ENCODE measurements around the gene BICD2. TPM values are rescaled to one million over a fixed set of nuclear protein-coding genes. Genes with fewer than 3 reads are reported as not detected.

Gene BICD2
- total and polyA plus RNA-seq, 2 donors (not counting 1 experiment from before 2014, with no cell fraction given) = 33.2 to 49.5 TPM

GRCh38 chr9:92709240-92709639 is 55.4 kb downstream of the BICD2 start:
- intact Hi-C loops (cut with micrococcal nuclease) = no loop called here
- H3K9me3 Mint-ChIP-seq (ENCODE audit: insufficient read depth) = no peaks in the 10 kb centered on the region
- CTCF ChIA-PET = interaction anchor here (0.7 to 1.2 kb wide), 2 partner anchors 9 to 20 kb away, joined by 3 read pairs; no protein-coding TSS in a partner anchor
- peaks cover 21% of the 10 kb centered on the region for H3K4me1 Mint-ChIP-seq
- H3K4me3 Mint-ChIP-seq = no peak overlapping the region
- Histone ChIP-seq H3K27me3 (replicated peaks in 1 of 4; ENCODE audit: control extremely low read depth in 1 of 4, control insufficient read depth in 3 of 4, insufficient read depth in 4 of 4, low read length in 3 of 4) (no peaks in the 10 kb centered on the region), H3K79me2 (ENCODE audit: control insufficient read depth, insufficient read depth, low read length) (peaks cover 4% of the 10 kb centered on the region), H2AFZ (ENCODE audit: insufficient read depth, low read depth, low read length, poor library complexity, severe bottlenecking) (no peak overlapping the region), H3K27ac (ENCODE audit: low read length in 2 of 2) (no peak overlapping the region), H3K36me3 (replicated peaks in 1 of 2; ENCODE audit: control extremely low read depth in 1 of 2, control insufficient read depth in 1 of 2, extremely low read depth in 1 of 2, insufficient read depth in 2 of 2, low read length in 1 of 2) (peaks cover 0 to 42% of the 10 kb centered on the region in 2 experiments), H3K9me3 (ENCODE audit: control extremely low read depth in 1 of 3, control insufficient read depth in 2 of 3, insufficient read depth in 1 of 3, low read length in 2 of 3) (no peaks in the 10 kb centered on the region), H3K4me1 (ENCODE audit: control insufficient read depth in 2 of 2, insufficient read depth in 2 of 2, low read length in 2 of 2) (peaks cover 16 to 23% of the 10 kb centered on the region in 2 donors), H4K20me1 (ENCODE audit: control insufficient read depth, insufficient read depth, low read length, poor library complexity, severe bottlenecking) (peaks cover 16% of the 10 kb centered on the region), H3K9ac (ENCODE audit: low read length) (no peak overlapping the region), H3K4me3 (ENCODE audit: control extremely low read depth in 1 of 5, extremely low read depth in 1 of 5, insufficient read depth in 1 of 5, low read depth in 2 of 5, low read length in 4 of 5) (no peak overlapping the region), H3K4me2 (replicated peaks; ENCODE audit: low read depth, low read length, poor library complexity, severe bottlenecking) (no peak overlapping the region)
- no peak for ATAC-seq (ENCODE audit: low read depth)
- POLR2A ChIA-PET = no interaction called here
- no peaks in the 10 kb centered on the region for H3K27me3 Mint-ChIP-seq
- TF ChIP-seq EZH2 (IDR thresholded peaks at IDR 0.05; ENCODE audit: borderline replicate concordance, insufficient read depth, low read depth, low read length, poor library complexity, severe bottlenecking) = no peak
- no peak for TF ChIP-seq CTCF (IDR thresholded peaks at IDR 0.05)
- DNase-seq = no peak
- no peak overlapping the region for H3K27ac Mint-ChIP-seq

GRCh38 chr9:92707530-92707929 is 57.1 kb downstream of the BICD2 start:
- no peak for ATAC-seq (ENCODE audit: low read depth)
- Histone ChIP-seq H4K20me1 (ENCODE audit: control insufficient read depth, insufficient read depth, low read length, poor library complexity, severe bottlenecking) (peaks cover 11% of the 10 kb centered on the region), H3K36me3 (replicated peaks in 1 of 2; ENCODE audit: control extremely low read depth in 1 of 2, control insufficient read depth in 1 of 2, extremely low read depth in 1 of 2, insufficient read depth in 2 of 2, low read length in 1 of 2) (peaks cover 0 to 25% of the 10 kb centered on the region in 2 experiments), H3K4me2 (replicated peaks; ENCODE audit: low read depth, low read length, poor library complexity, severe bottlenecking) (no peak overlapping the region), H3K27ac (ENCODE audit: low read length in 2 of 2) (no peak overlapping the region), H3K9me3 (ENCODE audit: control extremely low read depth in 1 of 3, control insufficient read depth in 2 of 3, insufficient read depth in 1 of 3, low read length in 2 of 3) (no peaks in the 10 kb centered on the region), H3K4me1 (ENCODE audit: control insufficient read depth in 2 of 2, insufficient read depth in 2 of 2, low read length in 2 of 2) (peaks cover 13% of the 10 kb centered on the region in 2 donors), H3K79me2 (ENCODE audit: control insufficient read depth, insufficient read depth, low read length) (no peaks in the 10 kb centered on the region), H3K4me3 (ENCODE audit: control extremely low read depth in 1 of 5, extremely low read depth in 1 of 5, insufficient read depth in 1 of 5, low read depth in 2 of 5, low read length in 4 of 5) (no peak overlapping the region), H2AFZ (ENCODE audit: insufficient read depth, low read depth, low read length, poor library complexity, severe bottlenecking) (no peak overlapping the region), H3K9ac (ENCODE audit: low read length) (no peak overlapping the region), H3K27me3 (replicated peaks in 1 of 4; ENCODE audit: control extremely low read depth in 1 of 4, control insufficient read depth in 3 of 4, insufficient read depth in 4 of 4, low read length in 3 of 4) (no peaks in the 10 kb centered on the region)
- Mint-ChIP-seq H3K4me3 (no peak overlapping the region), H3K9me3 (ENCODE audit: insufficient read depth) (no peaks in the 10 kb centered on the region), H3K27ac (no peak overlapping the region), H3K4me1 (peaks cover 13% of the 10 kb centered on the region), H3K27me3 (no peaks in the 10 kb centered on the region)
- ChIA-PET CTCF (interaction anchor here (1.0 kb wide), 1 partner anchor 83 kb away, joined by 3 read pairs; no protein-coding TSS in a partner anchor), POLR2A (no interaction called here)
- no peak for DNase-seq
- intact Hi-C loops (cut with micrococcal nuclease) = no loop called here
- TF ChIP-seq CTCF (IDR thresholded peaks at IDR 0.05) (no peak), EZH2 (IDR thresholded peaks at IDR 0.05; ENCODE audit: borderline replicate concordance, insufficient read depth, low read depth, low read length, poor library complexity, severe bottlenecking) (no peak)
